ENCODE measurements around the gene LRP1.

DNA sequence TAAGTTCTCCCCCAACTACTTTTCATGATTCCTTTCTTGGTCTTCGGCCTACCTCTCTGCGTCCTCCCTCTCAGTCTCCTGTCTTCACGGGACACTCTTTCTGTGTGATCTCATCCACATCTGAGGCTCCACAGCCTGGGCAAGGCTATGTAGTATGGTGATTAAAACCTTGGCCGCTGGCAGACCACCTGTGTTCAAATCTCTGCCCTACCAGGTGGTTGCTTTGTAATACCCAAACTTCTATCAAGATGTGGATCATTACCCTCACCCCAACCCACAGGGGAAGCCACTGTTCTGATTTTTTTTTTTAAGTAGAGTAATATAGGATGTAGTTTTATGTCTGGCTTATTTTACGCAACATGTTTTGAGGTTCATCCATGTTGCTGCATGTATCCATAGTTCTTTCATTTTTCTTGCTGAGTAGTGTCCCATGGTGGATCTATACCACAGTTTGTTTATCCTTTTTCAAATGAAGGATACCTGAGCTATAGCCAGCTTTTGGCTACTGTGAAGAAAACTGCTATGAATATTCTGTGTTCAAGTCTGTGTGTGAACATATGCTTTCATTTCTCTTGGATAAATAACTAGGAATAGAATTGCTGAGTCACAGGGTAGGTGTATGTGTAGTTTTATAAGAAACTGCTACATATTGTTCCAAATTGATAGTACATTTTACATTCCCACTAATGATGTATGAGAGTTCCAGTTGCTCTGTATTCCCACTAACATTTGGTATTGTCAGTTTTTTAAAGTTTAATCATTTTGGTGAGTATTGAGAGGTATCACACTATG is 8.8 kb upstream of the LRP1 start:
- TF ChIP-seq, protein P1, sequence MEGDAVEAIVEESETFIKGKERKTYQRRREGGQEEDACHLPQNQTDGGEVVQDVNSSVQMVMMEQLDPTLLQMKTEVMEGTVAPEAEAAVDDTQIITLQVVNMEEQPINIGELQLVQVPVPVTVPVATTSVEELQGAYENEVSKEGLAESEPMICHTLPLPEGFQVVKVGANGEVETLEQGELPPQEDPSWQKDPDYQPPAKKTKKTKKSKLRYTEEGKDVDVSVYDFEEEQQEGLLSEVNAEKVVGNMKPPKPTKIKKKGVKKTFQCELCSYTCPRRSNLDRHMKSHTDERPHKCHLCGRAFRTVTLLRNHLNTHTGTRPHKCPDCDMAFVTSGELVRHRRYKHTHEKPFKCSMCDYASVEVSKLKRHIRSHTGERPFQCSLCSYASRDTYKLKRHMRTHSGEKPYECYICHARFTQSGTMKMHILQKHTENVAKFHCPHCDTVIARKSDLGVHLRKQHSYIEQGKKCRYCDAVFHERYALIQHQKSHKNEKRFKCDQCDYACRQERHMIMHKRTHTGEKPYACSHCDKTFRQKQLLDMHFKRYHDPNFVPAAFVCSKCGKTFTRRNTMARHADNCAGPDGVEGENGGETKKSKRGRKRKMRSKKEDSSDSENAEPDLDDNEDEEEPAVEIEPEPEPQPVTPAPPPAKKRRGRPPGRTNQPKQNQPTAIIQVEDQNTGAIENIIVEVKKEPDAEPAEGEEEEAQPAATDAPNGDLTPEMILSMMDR (IDR thresholded peaks at IDR 0.05; ENCODE audit: insufficient read depth, low read depth, low read length) = no peak
- no peak for TF ChIP-seq EZH2 (IDR thresholded peaks at IDR 0.05; ENCODE audit: insufficient read depth, low read length)

Data from astrocyte (in vitro differentiated cells and primary cell).